ENCODE data around the gene GPSM1. TPM values are rescaled to one million over a fixed set of nuclear protein-coding genes. Genes with fewer than 3 reads are reported as not detected.

Gene GPSM1
- total RNA-seq, 1 donor from 2014 or later: 59.4 TPM

DNA sequence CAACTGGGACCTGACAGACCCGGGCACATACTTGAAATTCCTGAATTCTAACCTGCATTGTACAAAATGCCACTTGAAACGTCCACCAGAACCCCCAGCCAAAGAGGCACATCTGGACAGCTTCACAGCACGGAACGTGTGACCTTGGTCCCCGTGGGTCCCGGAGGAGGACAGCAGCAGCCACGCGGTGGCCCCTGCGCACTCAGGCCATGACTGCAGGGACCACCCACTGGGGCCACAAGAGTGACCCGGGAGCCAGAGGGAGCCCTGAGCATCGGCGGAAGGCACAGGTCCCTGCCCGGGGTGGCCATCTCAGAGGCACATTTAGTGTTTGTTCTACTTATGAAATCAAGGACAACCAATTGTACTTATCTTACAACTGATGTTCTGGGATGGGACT, 74.7 kb downstream of the GPSM1 start:
- no peaks in the 10 kb centered on the region for H3K27me3 Mint-ChIP-seq (ENCODE audit: low read depth, unreplicated experiment)
- no peaks in the 10 kb centered on the region for H3K9me3 Mint-ChIP-seq (ENCODE audit: unreplicated experiment)
- no peak for DNase-seq (ENCODE audit: low read depth)
- Histone ChIP-seq H3K27ac (ENCODE audit: low read depth, low read length) (no peak overlapping the region), H3K27me3 (ENCODE audit: insufficient read depth, low read length) (no peaks in the 10 kb centered on the region), H2AFZ (ENCODE audit: low read depth, low read length) (no peak overlapping the region), H3K79me2 (ENCODE audit: insufficient read depth, low read length) (peaks cover 31% of the 10 kb centered on the region), H4K20me1 (ENCODE audit: insufficient read depth, low read length) (peaks cover 28% of the 10 kb centered on the region), H3K4me1 (ENCODE audit: insufficient read depth, low read length) (peaks cover 15% of the 10 kb centered on the region), H3K4me2 (ENCODE audit: low read length) (no peak overlapping the region), H3K9ac (ENCODE audit: low read length) (no peak overlapping the region), H3K36me3 (ENCODE audit: insufficient read depth, low read length) (peaks cover 6% of the 10 kb centered on the region), H3K9me3 (ENCODE audit: insufficient read depth, low read depth, low read length) (no peaks in the 10 kb centered on the region), H3K4me3 (ENCODE audit: insufficient read depth, low read depth, low read length) (no peak overlapping the region)
- no peak for FAIRE-seq
- no peak overlapping the region for H3K27ac Mint-ChIP-seq (ENCODE audit: unreplicated experiment)
- H3K4me3 Mint-ChIP-seq (ENCODE audit: unreplicated experiment): peak overlapping the region; percentile 40
- peaks cover 9% of the 10 kb centered on the region for H3K4me1 Mint-ChIP-seq (ENCODE audit: low read depth, unreplicated experiment)
- peaks cover 11% of the 10 kb centered on the region for H3K36me3 Mint-ChIP-seq (ENCODE audit: low read depth, unreplicated experiment)
- no peak for TF ChIP-seq EZH2 (IDR thresholded peaks at IDR 0.05; ENCODE audit: insufficient read depth, low read length)

DNA sequence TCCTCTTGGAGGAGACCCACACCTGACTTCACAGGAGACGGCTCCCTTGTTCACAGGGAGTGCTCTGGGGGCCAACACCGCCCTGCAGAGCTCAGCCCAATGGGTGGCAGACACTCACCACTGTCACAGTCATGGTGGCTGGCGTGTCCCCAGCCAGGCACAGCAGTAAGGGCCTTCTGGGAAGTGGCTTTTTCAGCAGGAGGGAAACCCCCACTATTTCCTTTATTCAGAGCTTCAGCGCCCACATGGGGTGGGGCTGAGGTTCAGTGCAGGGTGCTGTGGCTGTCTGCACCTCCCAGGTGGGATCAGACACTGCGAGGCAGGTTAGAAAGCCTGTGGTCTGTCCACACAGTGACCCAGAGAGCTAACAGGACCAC, 76.2 kb downstream of the GPSM1 start:
- Histone ChIP-seq H3K4me2 (ENCODE audit: low read length) (no peak overlapping the region), H3K4me1 (ENCODE audit: insufficient read depth, low read length) (peaks cover 14% of the 10 kb centered on the region), H3K9ac (ENCODE audit: low read length) (no peak overlapping the region), H3K27me3 (ENCODE audit: insufficient read depth, low read length) (no peaks in the 10 kb centered on the region), H2AFZ (ENCODE audit: low read depth, low read length) (no peak overlapping the region), H3K27ac (ENCODE audit: low read depth, low read length) (no peak overlapping the region), H3K9me3 (ENCODE audit: insufficient read depth, low read depth, low read length) (no peaks in the 10 kb centered on the region), H3K4me3 (ENCODE audit: insufficient read depth, low read depth, low read length) (no peak overlapping the region), H4K20me1 (ENCODE audit: insufficient read depth, low read length) (peaks cover 27% of the 10 kb centered on the region), H3K36me3 (ENCODE audit: insufficient read depth, low read length) (peaks cover 2% of the 10 kb centered on the region), H3K79me2 (ENCODE audit: insufficient read depth, low read length) (peaks cover 30% of the 10 kb centered on the region)
- no peak for FAIRE-seq
- Mint-ChIP-seq H3K27ac (ENCODE audit: unreplicated experiment) (no peak overlapping the region), H3K4me3 (ENCODE audit: unreplicated experiment) (no peak overlapping the region), H3K27me3 (ENCODE audit: low read depth, unreplicated experiment) (no peaks in the 10 kb centered on the region), H3K9me3 (ENCODE audit: unreplicated experiment) (no peaks in the 10 kb centered on the region), H3K4me1 (ENCODE audit: low read depth, unreplicated experiment) (peaks cover 11% of the 10 kb centered on the region), H3K36me3 (ENCODE audit: low read depth, unreplicated experiment) (peaks cover 9% of the 10 kb centered on the region)
- no peak for DNase-seq (ENCODE audit: low read depth)
- TF ChIP-seq, protein P1, sequence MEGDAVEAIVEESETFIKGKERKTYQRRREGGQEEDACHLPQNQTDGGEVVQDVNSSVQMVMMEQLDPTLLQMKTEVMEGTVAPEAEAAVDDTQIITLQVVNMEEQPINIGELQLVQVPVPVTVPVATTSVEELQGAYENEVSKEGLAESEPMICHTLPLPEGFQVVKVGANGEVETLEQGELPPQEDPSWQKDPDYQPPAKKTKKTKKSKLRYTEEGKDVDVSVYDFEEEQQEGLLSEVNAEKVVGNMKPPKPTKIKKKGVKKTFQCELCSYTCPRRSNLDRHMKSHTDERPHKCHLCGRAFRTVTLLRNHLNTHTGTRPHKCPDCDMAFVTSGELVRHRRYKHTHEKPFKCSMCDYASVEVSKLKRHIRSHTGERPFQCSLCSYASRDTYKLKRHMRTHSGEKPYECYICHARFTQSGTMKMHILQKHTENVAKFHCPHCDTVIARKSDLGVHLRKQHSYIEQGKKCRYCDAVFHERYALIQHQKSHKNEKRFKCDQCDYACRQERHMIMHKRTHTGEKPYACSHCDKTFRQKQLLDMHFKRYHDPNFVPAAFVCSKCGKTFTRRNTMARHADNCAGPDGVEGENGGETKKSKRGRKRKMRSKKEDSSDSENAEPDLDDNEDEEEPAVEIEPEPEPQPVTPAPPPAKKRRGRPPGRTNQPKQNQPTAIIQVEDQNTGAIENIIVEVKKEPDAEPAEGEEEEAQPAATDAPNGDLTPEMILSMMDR (IDR thresholded peaks at IDR 0.05; ENCODE audit: insufficient read depth, low read depth, low read length): no peak
- TF ChIP-seq EZH2 (IDR thresholded peaks at IDR 0.05; ENCODE audit: insufficient read depth, low read length): no peak

DNA sequence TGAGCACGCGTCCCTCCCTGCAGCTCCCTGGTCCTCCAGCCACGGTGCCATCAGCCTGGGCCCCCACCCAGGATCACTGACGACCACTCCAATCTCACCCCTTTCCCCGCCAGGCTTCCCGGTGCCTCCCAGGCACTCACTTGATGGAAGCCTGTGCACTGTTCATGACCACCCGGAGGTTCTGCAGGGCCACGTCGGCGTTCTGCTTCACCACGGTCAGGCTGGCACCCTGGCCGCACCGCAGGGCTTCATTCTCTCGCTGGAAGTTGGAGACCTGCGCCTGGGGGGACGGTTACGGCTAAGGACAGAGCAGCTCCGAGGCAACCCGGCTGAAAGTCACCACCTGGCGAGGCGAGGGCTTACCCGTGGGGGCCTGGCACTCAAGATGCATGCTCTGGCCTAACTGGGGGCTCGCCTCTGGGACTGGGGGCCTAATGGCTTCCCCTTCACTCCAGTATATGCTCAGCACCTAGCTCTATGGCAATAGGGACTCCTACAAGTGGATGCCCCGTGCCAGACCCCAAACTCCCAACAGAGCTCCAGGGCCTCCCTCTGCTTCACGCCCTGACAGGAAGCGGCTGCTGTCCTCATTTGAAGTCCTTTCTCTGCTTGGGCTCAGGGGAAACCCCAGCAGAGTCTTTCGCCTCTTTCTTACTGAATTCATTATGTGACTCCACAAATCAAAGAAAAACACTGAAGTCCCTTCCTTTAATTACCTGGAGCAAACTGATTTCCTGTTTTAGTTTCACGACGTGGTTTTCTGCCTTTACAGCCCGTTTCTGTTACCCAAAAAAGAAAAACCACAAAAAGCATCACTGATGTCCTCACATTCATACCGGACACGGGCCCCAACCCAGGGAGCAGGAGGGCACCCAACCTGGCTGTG, 76.8 kb downstream of the GPSM1 start:
- Mint-ChIP-seq H3K4me3 (ENCODE audit: unreplicated experiment) (no peak overlapping the region), H3K27ac (ENCODE audit: unreplicated experiment) (no peak overlapping the region), H3K4me1 (ENCODE audit: low read depth, unreplicated experiment) (peaks cover 11% of the 10 kb centered on the region), H3K9me3 (ENCODE audit: unreplicated experiment) (no peaks in the 10 kb centered on the region), H3K36me3 (ENCODE audit: low read depth, unreplicated experiment) (peaks cover 6% of the 10 kb centered on the region), H3K27me3 (ENCODE audit: low read depth, unreplicated experiment) (no peaks in the 10 kb centered on the region)
- TF ChIP-seq, protein P1 (IDR thresholded peaks at IDR 0.05; ENCODE audit: insufficient read depth, low read depth, low read length): no peak
- TF ChIP-seq EZH2 (IDR thresholded peaks at IDR 0.05; ENCODE audit: insufficient read depth, low read length): no peak
- H3K27me3 ChIP-seq (ENCODE audit: insufficient read depth, low read length): no peaks in the 10 kb centered on the region
- H3K79me2 ChIP-seq (ENCODE audit: insufficient read depth, low read length): peaks cover 30% of the 10 kb centered on the region
- FAIRE-seq (no peak), DNase-seq (ENCODE audit: low read depth) (no peak)
- peaks cover 27% of the 10 kb centered on the region for H4K20me1 ChIP-seq (ENCODE audit: insufficient read depth, low read length)
- H2AFZ ChIP-seq (ENCODE audit: low read depth, low read length): no peak overlapping the region
- no peak overlapping the region for H3K9ac ChIP-seq (ENCODE audit: low read length)
- H3K27ac ChIP-seq (ENCODE audit: low read depth, low read length): no peak overlapping the region
- H3K4me3 ChIP-seq (ENCODE audit: insufficient read depth, low read depth, low read length): no peak overlapping the region
- no peak overlapping the region for H3K4me2 ChIP-seq (ENCODE audit: low read length)
- peaks cover 2% of the 10 kb centered on the region for H3K36me3 ChIP-seq (ENCODE audit: insufficient read depth, low read length)
- H3K9me3 ChIP-seq (ENCODE audit: insufficient read depth, low read depth, low read length): no peaks in the 10 kb centered on the region
- peaks cover 8% of the 10 kb centered on the region for H3K4me1 ChIP-seq (ENCODE audit: insufficient read depth, low read length)
